HEK293T (cell line): Measurements from ENCODE around the gene FUBP1.
A peak's percentile ranks its signal among the peaks of the same experiment; 100 is the strongest.
"Not testable (repeated sequence)": the region's sequence is repeated elsewhere in the genome, so short reads cannot be mapped to it uniquely, and the experiment has no call there.

ENCODE experiments used
- CTCF ChIA-PET: fragments of 350-600 bp; formaldehyde crosslinking; extraction: SDS; loops from one replicate; lab custom pipeline; 2021; ENCODE audit warnings: antibody characterized with exemption, inconsistent platforms; lab: Yijun Ruan, JAX
- POLR2A ChIA-PET: fragments of 350-600 bp; formaldehyde crosslinking; extraction: SDS; loops from one replicate; lab custom pipeline; 2020; ENCODE audit warnings: antibody characterized with exemption, inconsistent platforms; lab: Yijun Ruan, JAX
- DNase-seq: peaks from one replicate; pipeline ENCODE4 v3.0.0; 2012; ENCODE audit warnings: mixed read lengths; ENCODE audit errors: extremely low spot score
- ARNT ChIP-seq: fragments of 450-650 bp; IDR thresholded peaks from 2 replicates; pipeline ENCODE4 v1.6.1; 2017; ENCODE audit warnings: mild to moderate bottlenecking
- BHLHE40 ChIP-seq: fragments of 450-650 bp; IDR thresholded peaks from 2 replicates; pipeline ENCODE4 v1.6.1; 2016; ENCODE audit warnings: mild to moderate bottlenecking, moderate library complexity, borderline replicate concordance
- CTBP1 ChIP-seq: fragments of 450-650 bp; IDR thresholded peaks from 2 replicates; pipeline ENCODE4 v1.6.1; 2016; ENCODE audit warnings: borderline replicate concordance
- ELF4 ChIP-seq: fragments of 450-650 bp; IDR thresholded peaks from 2 replicates; pipeline ENCODE4 v1.6.1; 2017; ENCODE audit warnings: antibody characterized with exemption
- FOXA1 ChIP-seq: fragments of 450-650 bp; IDR thresholded peaks from 2 replicates; pipeline ENCODE4 v1.6.1; 2016; ENCODE audit warnings: mild to moderate bottlenecking
- FOXK2 ChIP-seq: fragments of 450-650 bp; IDR thresholded peaks from 2 replicates; pipeline ENCODE4 v1.6.1; 2016; ENCODE audit warnings: mild to moderate bottlenecking
- FOXM1 ChIP-seq: fragments of 450-650 bp; IDR thresholded peaks from 2 replicates; pipeline ENCODE4 v1.6.1; 2017; ENCODE audit warnings: mild to moderate bottlenecking, borderline replicate concordance
- L3MBTL2 ChIP-seq: fragments of 450-650 bp; conservative IDR thresholded peaks from 2 replicates; pipeline ENCODE4 v1.6.1; 2016; ENCODE audit warnings: mild to moderate bottlenecking
- LEF1 ChIP-seq: fragments of 450-650 bp; IDR thresholded peaks from 2 replicates; pipeline ENCODE4 v1.6.1; 2017; ENCODE audit warnings: mild to moderate bottlenecking, borderline replicate concordance
- NFRKB ChIP-seq: fragments of 450-650 bp; IDR thresholded peaks from 2 replicates; pipeline ENCODE4 v1.6.1; 2016; ENCODE audit warnings: mild to moderate bottlenecking, moderate library complexity
- PKNOX1 ChIP-seq: fragments of 450-650 bp; IDR thresholded peaks from 2 replicates; pipeline ENCODE4 v1.6.1; 2016
- SP1 ChIP-seq: fragments of 450-650 bp; IDR thresholded peaks from 2 replicates; pipeline ENCODE4 v1.6.1; 2017
- SUZ12 ChIP-seq: fragments of 450-650 bp; IDR thresholded peaks from 2 replicates; pipeline ENCODE4 v1.6.1; 2016; ENCODE audit warnings: mild to moderate bottlenecking
- TARDBP ChIP-seq: fragments of 450-650 bp; IDR thresholded peaks from 2 replicates; pipeline ENCODE4 v1.6.1; 2016
- ZNF384 ChIP-seq: fragments of 450-650 bp; IDR thresholded peaks from 2 replicates; pipeline ENCODE4 v1.6.1; 2016

Gene FUBP1

GRCh38 chr1:77986810-77987209, 7.9 kb upstream of the FUBP1 start:
- ChIA-PET CTCF (no interaction called here), POLR2A (interaction anchor here (0.8 to 1.6 kb wide), 2 partner anchors 18 kb away, joined by 3 read pairs; partner anchors contain the start of gene DNAJB4)
- DNase-seq, result no peak
- TF ChIP-seq SUZ12 (no peak), TARDBP (no peak), PKNOX1 (no peak), SP1 (no peak), FOXK2 (no peak), FOXM1 (no peak), BHLHE40 (no peak), ARNT (no peak)

- CTCF ChIA-PET, result no interaction called here
- TF ChIP-seq FOXK2 (no peak), ARNT (no peak), FOXM1 (no peak), SP1 (no peak), FOXA1 (no peak), ZNF384 (no peak), NFRKB (no peak), SUZ12 (no peak), CTBP1 (no peak)
- no peak for DNase-seq
- POLR2A ChIA-PET, result no interaction called here
Measured at GRCh38 chr1:77984629-77985028, 5.8 kb upstream of the FUBP1 start.

GRCh38 chr1:77983997-77984355, 5.1 kb upstream of the FUBP1 start:
- DNase-seq, result no peak
- ChIA-PET CTCF (no interaction called here), POLR2A (no interaction called here)
- no peak for TF ChIP-seq CTBP1
- no peak for TF ChIP-seq ELF4
- TF ChIP-seq FOXA1, result no peak
- no peak for TF ChIP-seq NFRKB
- no peak for TF ChIP-seq SP1
- no peak for TF ChIP-seq PKNOX1

GRCh38 chr1:77983352-77983996, 4.6 kb upstream of the FUBP1 start:
- POLR2A ChIA-PET, CTCF ChIA-PET, DNase-seq: not testable (repeated sequence)

- peak; percentile 79 for DNase-seq
- ChIA-PET POLR2A (interaction anchor here (0.6 to 4.8 kb wide), 28 partner anchors 10 to 222 kb away, joined by 3 to 83 read pairs (median 4); partner anchors contain the start of genes DNAJB4 and NEXN), CTCF (interaction anchor here (0.8 to 1.4 kb wide), 4 partner anchors 12 to 136 kb away, joined by 3 read pairs; no protein-coding TSS in a partner anchor)
- TF ChIP-seq ARNT (no peak), PKNOX1 (peak; percentile 89), ELF4 (0 out of 2 replicates have a peak, but pooled peaks have one; percentile 4)
Measured at GRCh38 chr1:77978293-77978968, 441 bp downstream of the FUBP1 start.

GRCh38 chr1:77977989-77978292, 931 bp downstream of the FUBP1 start:
- POLR2A ChIA-PET, result interaction anchor here (1.1 to 4.8 kb wide), 13 partner anchors 10 to 195 kb away, joined by 3 to 83 read pairs (median 5); partner anchors contain the start of gene DNAJB4
- DNase-seq, result no peak
- CTCF ChIA-PET, result interaction anchor here (0.8 to 1.4 kb wide), 3 partner anchors 12 to 45 kb away, joined by 3 read pairs; no protein-coding TSS in a partner anchor
- TF ChIP-seq LEF1 (no peak), NFRKB (0 out of 2 replicates have a peak, but pooled peaks have one; percentile 2), ZNF384 (no peak)

- ChIA-PET CTCF (interaction anchor here (0.6 to 0.7 kb wide), 5 partner anchors 27 to 238 kb away, joined by 4 to 10 read pairs (median 6); no protein-coding TSS in a partner anchor), POLR2A (interaction anchor here (1.1 to 4.8 kb wide), 3 partner anchors 8 to 43 kb away, joined by 3 to 83 read pairs (median 13); partner anchors contain the start of gene DNAJB4)
- TF ChIP-seq TARDBP (no peak), PKNOX1 (no peak), CTBP1 (no peak), L3MBTL2 (peak; percentile 43), SUZ12 (no peak), SP1 (no peak)
- no peak for DNase-seq
Measured at GRCh38 chr1:77976433-77977076, 2.3 kb downstream of the FUBP1 start.
